SIG-M5 treated with dmso at 0.1 percent for 504 hours (cell line): Measurements from ENCODE around the gene GRM4.

Experiments used
- DNase-seq: peaks from one replicate; lab custom pipeline; 2025; ENCODE audit not compliant: unreplicated experiment; lab: John Stamatoyannopoulos, UW

Gene GRM4

GRCh38 chr6:34086558-34086957, 59.3 kb downstream of the GRM4 start:
- no peak for DNase-seq

- no peak for DNase-seq
These were observed 60.3 kb downstream of the GRM4 start for GRCh38 chr6:34085453-34086170.

- DNase-seq, result no peak
These were observed 61.1 kb downstream of the GRM4 start for GRCh38 chr6:34084591-34085290.

- no peak for DNase-seq
These were observed 62.8 kb downstream of the GRM4 start for GRCh38 chr6:34082864-34083626.

- no peak for DNase-seq
These were observed 63.5 kb downstream of the GRM4 start for GRCh38 chr6:34082348-34082747.

- no peak for DNase-seq
These were observed 65.5 kb downstream of the GRM4 start for GRCh38 chr6:34080357-34080756.

- no peak for DNase-seq
These were observed 66.0 kb downstream of the GRM4 start for GRCh38 chr6:34079899-34080298.

- DNase-seq, result no peak
These were observed 70.0 kb downstream of the GRM4 start for GRCh38 chr6:34075906-34076305.

- DNase-seq, result no peak
These were observed 71.7 kb downstream of the GRM4 start for GRCh38 chr6:34074064-34074742.

GRCh38 chr6:34073540-34073939, 72.3 kb downstream of the GRM4 start:
- no peak for DNase-seq

- no peak for DNase-seq
These were observed 73.2 kb downstream of the GRM4 start for GRCh38 chr6:34072727-34073126.

GRCh38 chr6:34071884-34072379, 74.0 kb downstream of the GRM4 start:
- DNase-seq, result no peak

- DNase-seq, result no peak
These were observed 74.6 kb downstream of the GRM4 start for GRCh38 chr6:34071136-34071883.

- no peak for DNase-seq
These were observed 75.4 kb downstream of the GRM4 start for GRCh38 chr6:34070315-34071135.

GRCh38 chr6:34068462-34069044, 77.3 kb downstream of the GRM4 start:
- no peak for DNase-seq

- no peak for DNase-seq
These were observed 78.1 kb downstream of the GRM4 start for GRCh38 chr6:34067814-34068213.

- DNase-seq, result no peak
These were observed 78.8 kb downstream of the GRM4 start for GRCh38 chr6:34066772-34067770.

GRCh38 chr6:34066218-34066571, 79.7 kb downstream of the GRM4 start:
- no peak for DNase-seq
